Activated CD4-positive, alpha-beta T cell treated with anti-CD3 and anti-CD28 coated beads for 48 hours (primary cell): Measurements from ENCODE around the gene DIP2A.
"Not testable (repeated sequence)": the region's sequence is repeated elsewhere in the genome, so short reads cannot be mapped to it uniquely, and the experiment has no call there.

ENCODE experiments used
- DNase-seq: peaks from one replicate; pipeline ENCODE4 v3.0.0-alpha.2; 2020

The DIP2A gene

GRCh38 chr21:46454142-46454541 lies 4.5 kb upstream of the DIP2A start:
- DNase-seq: no peak

GRCh38 chr21:46454634-46455390 lies 3.9 kb upstream of the DIP2A start:
- DNase-seq: no peak

GRCh38 chr21:46455575-46456385 lies 2.9 kb upstream of the DIP2A start:
- no peak for DNase-seq

- DNase-seq: no peak
These were observed 1.9 kb upstream of the DIP2A start for GRCh38 chr21:46456750-46457149.

GRCh38 chr21:46457801-46458314 lies 833 bp upstream of the DIP2A start:
- peak; percentile 58 for DNase-seq

- no peak for DNase-seq
These were observed 299 bp downstream of the DIP2A start for GRCh38 chr21:46459024-46459355.

GRCh38 chr21:46459356-46460112 lies 843 bp downstream of the DIP2A start:
- peak; percentile 32 for DNase-seq

- DNase-seq: no peak
These were observed 3.2 kb downstream of the DIP2A start for GRCh38 chr21:46461909-46462308.

GRCh38 chr21:46465153-46465552 lies 6.5 kb downstream of the DIP2A start:
- DNase-seq: not testable (repeated sequence)

GRCh38 chr21:46465651-46466050 lies 7.0 kb downstream of the DIP2A start:
- DNase-seq: no peak

- DNase-seq: peak; percentile 17
These were observed 9.6 kb downstream of the DIP2A start for GRCh38 chr21:46468108-46468774.

GRCh38 chr21:46469275-46469674 lies 10.6 kb downstream of the DIP2A start:
- DNase-seq: no peak

GRCh38 chr21:46471514-46471913 lies 12.8 kb downstream of the DIP2A start:
- DNase-seq: no peak

GRCh38 chr21:46472246-46472645 lies 13.6 kb downstream of the DIP2A start:
- DNase-seq: no peak

- DNase-seq: no peak
These were observed 15.7 kb downstream of the DIP2A start for GRCh38 chr21:46474382-46474781.

GRCh38 chr21:46475296-46475695 lies 16.6 kb downstream of the DIP2A start:
- no peak for DNase-seq

- no peak for DNase-seq
These were observed 19.1 kb downstream of the DIP2A start for GRCh38 chr21:46477765-46478164.

GRCh38 chr21:46478910-46479309 lies 20.2 kb downstream of the DIP2A start:
- no peak for DNase-seq

GRCh38 chr21:46480466-46480865 lies 21.8 kb downstream of the DIP2A start:
- DNase-seq: no peak

GRCh38 chr21:46482225-46482845 lies 23.6 kb downstream of the DIP2A start:
- no peak for DNase-seq

GRCh38 chr21:46482846-46483231 lies 24.1 kb downstream of the DIP2A start:
- no peak for DNase-seq
